HG02981 (cell line): ENCODE results near the gene RBM5.

Experiments
- ATAC-seq: cut with Tn5 transposase; IDR thresholded peaks from one replicate; pipeline ENCODE4 v1.9.1; 2021; ENCODE audit warnings: mild to moderate bottlenecking, moderate library complexity; ENCODE audit not compliant: unreplicated experiment

Gene RBM5

DNA sequence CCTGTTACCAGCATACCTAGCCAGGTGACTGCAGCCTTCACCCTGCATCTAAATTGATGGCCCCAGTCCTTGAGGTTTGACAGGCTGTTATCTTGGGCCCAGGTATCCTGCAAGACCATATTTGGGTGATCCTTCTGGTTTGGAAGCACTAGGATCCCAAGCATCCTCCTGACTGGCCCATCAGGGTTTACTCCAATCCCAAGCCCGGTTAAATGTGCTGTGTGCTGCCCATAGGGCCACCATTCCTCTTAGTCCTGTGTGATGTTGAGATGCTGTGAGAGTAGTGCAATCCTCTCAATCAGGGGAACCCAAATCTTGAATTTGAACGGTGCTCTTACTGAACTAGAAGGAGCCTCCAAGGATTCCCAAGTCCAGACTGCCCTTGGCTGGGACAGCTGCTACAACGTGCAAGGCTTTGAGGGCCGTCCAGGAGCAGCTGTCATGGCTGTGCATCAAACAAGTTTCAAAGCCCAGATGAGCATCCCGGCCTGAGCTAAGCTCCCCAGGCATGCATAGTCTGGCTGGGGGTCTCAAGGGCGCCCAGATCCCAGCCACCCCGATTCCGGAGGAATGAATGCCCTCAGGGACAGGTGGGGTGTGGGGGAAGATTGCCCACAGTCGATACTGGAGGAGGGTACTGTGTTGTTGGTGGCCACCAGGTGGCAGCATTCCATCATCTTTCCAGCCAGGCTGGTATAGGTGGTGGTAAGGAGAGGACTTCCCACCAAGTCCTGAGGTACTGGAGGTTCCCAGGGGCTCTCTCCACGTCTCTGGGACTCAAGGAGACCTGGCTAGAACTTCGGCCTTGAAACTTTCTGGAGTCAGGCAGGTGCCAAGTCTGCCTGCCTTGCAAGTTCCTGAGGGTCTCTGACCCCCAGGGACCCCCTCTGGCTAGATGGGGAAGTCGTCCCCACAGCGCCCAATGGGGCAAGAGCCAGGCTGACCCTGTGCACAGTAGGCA lies 32.6 kb downstream of the RBM5 start:
- peak; percentile 56 for ATAC-seq

DNA sequence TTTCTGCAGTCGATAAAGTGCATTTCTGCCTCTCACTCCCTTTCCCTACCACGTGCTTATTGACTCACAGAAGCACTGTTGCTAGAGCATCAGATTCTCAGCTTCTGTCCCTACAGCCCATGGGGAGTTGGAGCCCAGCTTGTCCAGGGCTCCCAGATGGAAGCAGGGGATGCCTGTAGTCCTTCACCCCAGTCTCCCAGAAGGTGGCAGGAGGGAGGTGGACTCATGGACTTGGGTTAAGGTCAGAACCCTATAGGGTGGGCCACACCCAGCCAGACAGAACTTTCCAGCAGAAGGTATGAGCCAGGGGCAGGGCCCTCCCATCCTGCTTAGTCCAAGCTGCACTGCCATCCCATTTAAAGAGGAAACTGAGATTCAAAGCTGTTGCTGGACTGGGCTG lies 33.4 kb downstream of the RBM5 start:
- ATAC-seq, result no peak

DNA sequence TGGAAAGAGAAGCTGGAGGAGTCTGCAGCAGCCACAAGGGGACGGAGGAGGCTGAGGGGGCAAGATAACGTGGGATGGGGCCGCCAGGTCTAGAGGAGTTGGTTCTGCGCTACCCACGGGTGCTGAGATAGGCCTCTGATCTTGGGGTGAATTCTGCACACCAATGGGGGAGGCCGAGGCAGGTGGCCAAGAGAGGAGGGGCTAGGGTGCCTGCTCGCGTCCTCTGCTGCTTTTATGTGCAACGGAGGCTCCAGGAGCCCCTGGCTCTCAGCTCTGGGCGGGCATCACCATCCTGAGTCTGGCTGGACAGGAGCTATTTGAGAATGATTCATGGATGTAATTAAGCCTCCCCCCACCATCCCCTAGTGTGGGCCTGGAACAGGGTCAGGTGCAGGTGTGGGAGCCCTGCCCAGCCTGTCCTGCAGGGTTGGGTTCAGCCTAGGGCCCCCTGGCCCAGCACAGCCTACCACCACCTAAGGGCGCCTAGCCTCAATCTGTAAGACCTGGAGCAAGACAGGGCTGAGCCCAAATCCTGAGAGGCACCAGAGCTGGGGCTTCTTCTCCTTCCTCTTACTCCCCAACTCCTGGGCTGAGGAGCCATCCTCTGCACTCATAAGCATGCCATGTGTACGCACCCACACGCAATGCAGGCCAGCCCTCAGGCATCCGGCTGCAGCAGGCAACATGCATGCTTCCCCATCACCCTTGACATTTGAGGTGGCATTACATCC lies 34.1 kb downstream of the RBM5 start:
- no peak for ATAC-seq

DNA sequence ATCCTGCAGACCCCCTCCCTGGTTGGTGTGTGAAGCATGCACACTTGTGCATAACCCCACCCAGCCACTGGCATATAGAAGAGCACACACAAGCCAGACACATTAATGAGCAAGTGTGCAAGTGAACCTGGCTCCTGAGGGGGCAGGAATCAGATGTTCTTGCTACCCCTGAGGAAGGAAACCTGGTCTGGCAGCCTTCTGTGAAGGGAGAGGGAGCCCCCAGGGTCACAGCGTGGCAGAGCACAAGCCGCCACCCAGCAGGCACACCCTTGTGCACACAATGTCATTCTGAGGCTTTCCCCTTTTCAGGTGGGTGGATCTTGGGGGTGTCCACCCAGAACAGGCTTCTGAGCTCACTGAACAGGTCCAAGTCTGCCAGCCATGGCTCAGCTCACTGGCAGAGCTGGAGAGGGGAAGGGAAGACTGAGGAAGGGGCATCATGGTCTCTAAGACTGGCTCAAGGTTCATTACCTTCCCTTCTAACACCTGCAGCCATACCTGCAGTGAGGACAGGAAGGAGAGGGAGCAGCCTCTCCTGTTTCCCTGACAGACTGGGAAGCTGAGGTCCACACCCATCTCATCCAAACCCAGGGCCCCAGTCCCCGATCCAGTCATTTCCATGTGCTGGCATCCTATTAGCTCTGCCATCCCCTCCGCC lies 34.8 kb downstream of the RBM5 start:
- no peak for ATAC-seq

DNA sequence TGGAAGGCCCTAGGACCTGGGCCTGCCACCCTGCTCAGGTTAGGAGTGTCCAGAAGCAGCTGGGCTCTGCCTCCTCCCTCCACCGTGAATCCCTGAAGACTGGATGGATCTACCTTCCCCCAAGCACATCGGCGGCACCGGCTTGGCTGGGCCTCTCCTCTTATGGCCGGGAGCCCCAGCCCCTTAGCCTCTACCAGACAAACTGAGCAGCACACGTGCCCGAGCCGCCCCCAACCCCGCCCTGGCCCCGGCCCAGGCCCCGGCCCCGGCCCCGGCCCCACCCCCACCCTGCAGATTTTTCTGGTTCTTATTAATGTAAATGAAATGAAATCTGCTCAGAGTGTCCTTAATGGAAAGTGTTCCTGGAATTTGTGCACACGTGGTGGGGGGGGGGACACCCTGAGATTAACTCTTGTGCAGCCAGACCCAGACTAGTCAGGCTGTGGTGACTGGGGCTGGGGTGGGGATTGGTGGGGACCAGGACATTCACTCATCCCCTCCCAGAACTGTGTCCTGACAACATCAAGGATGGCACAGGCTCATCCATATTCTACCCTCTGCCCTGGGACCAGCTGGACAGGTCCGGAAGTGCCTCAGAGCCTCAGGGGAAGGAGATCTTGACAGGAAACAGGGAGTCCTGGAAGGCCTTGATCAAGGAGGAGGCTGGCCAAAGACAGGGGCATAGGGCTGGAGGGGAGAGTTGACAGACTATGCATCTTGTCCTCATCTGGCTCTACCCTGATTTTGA lies 35.5 kb downstream of the RBM5 start:
- ATAC-seq, result no peak

DNA sequence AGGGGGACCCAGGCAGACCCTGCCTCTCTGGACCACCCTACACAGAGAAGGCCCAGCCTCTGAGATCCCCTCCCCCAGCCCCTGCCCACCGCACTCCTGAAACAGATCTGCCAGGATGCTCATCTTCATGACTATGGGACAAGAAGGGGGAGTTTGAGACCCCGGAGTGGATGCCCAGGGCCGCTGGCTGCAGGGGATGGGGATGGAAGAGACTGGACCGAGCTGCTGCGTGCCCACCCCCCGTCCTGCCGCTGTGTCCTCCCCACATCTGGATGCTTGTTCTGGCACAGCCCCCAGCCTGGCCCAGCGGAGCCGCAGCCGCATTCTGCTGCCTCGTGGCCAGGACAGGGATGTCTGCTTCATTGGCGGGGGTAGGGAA lies 36.1 kb downstream of the RBM5 start:
- ATAC-seq, result no peak

DNA sequence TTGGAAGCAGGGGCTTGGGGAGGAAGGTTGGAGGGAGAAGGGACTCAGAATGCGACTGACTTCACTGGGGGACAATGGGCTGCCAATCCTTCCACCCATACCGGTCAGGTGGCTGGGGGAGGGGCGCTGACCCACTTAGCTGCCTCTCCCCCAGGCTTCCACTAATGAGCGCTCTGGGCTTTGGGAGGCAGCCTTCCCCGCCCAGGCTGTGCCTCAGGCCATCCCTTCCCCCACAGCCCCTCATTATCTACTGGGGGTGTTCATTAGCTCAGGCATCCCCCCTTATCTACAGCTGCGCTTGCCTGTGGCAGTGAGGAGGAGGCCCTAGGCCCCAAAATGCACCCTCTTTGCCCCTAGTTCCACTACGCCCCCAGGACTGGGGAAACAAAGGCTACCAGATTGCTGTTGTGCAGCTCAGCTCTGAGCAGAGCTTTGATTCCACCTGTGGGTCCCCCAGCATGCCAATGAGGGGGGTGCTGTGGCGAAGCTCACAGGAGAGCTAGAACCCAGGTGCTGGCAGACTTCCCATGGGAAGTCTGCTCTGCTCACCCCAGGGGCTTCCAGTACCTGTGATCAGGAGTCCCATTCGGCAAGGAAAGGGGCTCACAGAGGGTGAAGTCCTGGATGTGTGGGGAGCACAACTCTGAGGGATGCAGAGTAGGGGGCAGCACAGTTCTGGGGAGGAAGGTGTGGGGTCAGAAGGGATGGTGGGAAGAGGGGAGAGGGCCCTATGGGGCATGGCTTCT lies 37.0 kb downstream of the RBM5 start:
- no peak for ATAC-seq

DNA sequence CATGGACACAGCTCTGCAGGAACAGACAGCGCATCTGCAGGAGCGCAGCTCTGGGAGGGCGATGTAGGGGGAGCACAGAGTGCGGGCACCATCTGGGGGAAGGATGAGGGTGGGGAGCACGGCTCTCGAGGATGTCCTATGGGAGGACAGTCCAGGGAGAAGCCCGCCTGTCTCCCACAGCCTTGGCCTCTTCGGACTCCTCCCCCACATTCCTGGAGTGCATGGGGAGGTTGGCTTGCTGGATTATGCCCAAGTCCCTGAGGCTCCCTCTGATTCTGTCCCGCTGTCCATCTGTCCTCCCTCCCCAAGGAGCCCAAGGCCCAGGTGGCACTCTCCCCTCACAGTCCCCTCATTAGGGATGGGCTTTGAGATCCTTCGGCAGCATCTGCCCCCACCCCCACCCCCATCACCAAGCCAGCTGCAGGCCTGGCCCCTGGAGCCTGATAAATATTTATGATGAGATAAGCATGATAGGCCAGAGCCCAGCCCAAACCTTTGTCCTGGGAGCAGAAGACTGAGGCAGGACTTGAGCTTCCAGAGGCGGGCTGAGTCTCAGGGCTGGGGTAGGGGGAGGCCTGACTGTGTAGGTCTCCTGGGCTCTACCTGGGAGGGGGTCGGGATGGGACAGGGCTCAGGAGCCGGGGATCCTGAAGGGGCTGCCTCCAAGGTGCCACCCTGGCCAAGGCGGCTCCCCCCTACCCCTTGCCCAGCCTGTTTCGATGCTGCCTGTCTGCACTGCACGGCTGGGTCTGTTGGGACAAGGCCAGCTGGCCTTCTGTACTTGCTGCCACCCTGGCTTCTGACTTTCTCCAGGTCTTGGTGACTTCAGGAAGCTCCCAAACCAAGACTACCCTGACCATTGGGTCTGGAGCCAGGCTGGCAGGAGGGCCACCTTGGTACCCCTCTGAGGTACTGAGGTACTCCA lies 37.8 kb downstream of the RBM5 start:
- ATAC-seq, result no peak

DNA sequence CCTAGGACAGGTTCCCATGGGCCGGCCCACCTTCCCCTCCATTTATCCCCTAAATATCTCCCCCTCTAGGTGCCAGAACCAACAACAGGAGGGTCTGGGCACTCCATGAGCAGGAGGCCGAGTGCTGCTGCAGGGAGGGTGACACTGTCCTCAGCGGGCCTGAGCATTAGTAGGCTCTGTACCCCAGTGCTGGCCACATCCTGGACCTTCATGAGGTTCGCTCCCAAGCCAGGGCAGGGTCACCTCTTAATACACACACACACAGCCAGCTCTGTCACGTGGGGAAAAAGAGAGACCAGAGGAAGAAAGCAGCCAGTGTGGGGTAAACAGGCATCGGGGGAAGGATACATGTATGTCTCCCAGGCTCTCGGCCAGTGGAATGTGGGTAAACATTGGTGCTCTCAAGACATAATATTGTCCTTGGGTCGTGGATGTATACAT lies 38.6 kb downstream of the RBM5 start:
- ATAC-seq, result no peak

DNA sequence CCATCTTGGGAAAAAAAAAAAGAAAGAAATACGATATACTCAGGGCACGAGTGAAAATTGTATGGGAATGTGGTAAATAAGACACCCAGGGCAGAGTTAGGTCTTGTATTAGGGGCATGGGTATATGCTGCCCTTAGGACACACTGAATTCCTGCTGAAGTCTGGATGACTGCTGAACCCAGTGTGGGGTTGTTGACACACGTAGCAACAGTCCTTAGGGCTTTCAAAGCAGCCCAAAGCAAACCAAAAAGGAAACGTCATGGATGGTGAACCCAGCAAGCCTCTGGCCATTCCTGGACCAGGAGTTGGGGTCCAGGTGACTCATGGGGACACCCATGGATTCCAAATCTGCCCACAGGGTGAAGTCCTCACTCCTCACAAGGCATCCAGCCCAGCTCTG lies 39.3 kb downstream of the RBM5 start:
- ATAC-seq, result no peak

DNA sequence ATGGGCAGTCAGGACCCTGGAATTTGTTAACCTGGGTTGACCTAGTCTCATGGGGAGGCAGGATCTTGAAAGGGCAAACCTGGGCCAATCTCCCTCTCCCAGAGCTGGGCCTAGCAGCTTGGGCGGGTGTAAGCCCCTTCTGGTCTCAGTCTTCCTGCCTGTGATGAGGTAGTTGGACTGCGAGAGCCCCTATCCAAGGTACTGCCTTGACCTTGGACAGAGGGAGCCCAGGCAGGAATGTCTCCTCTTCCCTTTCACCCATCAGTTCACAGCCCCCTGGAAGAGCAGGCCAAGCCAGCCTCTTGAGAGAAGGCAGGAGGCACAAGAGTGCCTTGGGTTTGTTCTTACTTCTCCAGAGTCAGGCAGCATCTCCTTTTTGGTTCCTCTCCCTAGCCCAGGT lies 41.7 kb downstream of the RBM5 start:
- ATAC-seq, result no peak

DNA sequence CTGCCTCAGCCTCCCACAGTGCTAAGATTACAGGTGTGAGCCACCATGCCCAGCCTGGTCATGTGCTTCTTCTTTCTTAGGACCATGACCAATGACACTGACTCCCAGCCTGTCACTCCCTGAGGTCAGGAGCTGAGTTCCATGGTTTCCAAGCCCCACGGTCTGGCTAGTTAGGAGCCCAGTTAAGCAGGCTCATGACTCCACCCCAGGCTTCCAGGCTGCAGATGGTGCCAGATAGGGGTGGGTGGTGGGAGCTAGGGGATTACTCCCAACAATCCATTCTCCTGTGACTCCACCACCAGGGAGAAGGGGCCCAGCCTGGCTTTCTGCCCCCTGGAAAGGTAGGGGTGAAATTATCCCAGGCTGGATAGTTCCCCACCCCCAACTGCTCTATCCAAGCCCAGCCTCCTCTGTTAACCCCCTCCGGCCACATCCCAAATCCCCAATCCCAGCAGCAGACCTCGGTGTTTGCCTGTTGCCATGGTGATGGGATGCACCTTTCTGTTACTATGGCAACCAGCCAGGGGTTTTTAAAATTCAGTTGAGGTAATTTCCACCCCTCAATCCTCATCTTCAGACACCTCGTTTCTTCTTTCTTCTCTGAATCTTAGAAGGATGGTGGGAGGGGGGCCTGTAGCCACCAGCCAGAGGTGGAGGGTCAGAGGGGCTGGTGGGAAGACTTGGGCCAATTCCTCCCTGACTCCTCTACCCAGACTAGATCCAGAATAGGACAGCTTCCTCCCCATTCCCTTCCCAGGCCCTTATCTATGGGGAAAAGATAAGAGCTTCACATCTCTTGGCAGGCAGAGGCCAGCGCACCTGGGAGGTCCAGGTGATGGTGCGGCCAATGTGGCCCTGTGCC lies 43.9 kb downstream of the RBM5 start:
- no peak for ATAC-seq

DNA sequence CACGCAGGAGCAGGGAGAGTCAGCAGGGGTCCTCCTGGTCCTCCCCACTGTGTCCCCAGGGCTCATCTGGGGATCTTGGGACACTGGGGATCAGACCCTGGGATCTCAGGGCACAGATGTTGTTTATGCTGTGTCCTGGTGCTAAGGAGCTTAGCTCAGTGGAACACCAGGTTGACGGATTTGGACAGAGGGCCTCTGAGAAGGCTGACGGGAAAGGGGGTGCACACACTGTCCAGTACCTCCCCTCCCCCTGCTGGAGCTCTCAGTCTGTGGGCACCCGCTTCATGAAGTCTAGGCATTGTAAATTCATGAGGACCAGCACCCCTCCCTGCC lies 44.5 kb downstream of the RBM5 start:
- no peak for ATAC-seq

DNA sequence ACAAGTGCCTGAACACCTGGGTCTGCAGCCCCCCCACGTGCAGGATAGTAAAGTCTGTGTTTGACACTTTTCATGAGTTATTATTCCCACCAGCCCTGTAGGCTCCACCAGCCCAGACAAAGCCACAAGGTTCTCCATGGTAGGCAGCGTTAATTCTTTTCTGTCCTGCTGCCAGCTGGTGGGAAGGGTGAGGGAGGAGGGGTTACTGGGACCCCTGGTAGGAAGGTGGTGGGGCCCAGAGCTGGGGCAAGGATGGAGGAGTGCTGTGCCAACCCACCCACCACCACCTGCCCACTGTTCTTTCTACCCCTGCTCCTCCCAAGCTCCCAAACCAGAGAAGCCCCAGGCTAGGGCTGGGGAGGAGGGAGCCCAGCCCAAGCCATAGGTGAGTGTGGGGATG lies 45.6 kb downstream of the RBM5 start:
- no peak for ATAC-seq

DNA sequence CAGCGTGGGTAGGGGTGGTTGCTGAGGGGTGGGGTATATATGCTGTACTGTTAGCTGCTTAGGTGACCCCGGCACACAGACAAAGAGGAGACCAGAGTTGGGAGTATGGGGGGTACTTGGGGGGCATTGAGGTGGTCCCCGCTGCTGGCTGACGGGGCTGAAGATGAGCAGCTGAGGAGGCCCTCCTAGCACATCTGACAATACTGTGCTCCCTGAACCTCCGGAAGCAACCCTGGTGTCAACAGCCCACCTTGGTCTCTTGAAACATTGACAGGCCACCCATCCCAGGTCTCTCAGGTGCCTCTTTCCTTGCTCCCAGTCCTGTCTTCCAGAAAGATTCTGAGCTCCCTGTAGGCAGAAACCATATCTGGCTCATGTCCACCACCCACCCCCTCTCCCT lies 47.2 kb downstream of the RBM5 start:
- ATAC-seq, result no peak

DNA sequence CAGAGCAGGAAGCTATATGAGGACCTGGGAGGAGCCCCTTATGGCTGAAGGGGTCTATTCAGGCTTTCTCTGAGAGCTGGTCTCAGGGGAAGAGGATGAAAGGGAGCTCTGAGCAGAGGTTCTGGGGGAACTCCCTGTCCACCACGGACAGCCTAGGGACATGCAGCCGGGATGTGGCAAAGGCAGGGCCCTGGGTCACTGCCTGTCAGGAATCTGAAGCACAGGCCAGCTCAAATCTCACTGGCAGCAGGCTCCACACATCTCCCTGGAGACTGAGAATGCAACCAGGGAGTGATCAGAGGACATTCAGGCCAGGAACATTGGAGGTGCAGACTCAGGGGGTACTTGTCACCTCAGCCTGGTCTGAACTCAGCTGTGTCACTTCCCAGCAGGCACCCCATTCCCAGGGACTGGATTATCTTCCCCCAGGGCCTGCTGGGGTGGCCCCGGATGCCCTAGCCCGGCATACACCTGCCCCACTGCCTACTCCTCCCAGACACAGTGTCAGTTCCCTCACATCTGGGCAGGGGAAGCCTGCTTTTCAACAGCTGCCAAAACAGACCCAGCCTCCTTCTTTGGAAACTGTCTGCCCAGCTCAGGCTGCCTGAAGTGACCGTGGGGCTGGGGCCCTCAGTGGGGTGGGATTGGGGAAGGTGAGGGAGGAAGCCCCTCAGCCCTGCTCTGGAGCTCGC lies 48.1 kb downstream of the RBM5 start:
- ATAC-seq, result no peak

DNA sequence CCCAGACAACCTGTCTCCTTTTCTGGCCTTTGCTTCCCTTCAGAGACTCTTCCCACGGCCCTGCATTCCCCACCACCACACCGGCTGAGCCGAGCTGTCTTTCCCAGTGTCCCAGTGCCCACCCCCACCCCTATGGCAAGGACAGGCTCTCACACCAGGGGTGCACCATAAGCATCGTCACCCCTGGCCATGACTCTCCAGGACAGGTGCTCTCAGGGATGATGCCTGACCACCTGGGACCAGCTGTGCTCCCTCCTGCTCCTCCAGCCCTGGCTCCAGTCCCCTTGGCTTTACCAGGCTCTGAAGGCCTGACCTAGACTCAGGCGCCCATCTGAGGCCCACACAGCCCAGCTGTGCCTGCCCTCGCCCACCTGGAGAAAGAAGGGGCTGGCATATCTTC lies 48.8 kb downstream of the RBM5 start:
- no peak for ATAC-seq
